D721Med (cell line): ENCODE data around the gene AMN.

Source experiments
- DNase-seq: peaks from one replicate; pipeline ENCODE4 v3.0.0; 2011; ENCODE audit warnings: low spot score; ENCODE audit not compliant: insufficient read length
- FAIRE-seq: peaks from 2 replicates; lab custom pipeline; 2011; peaks lifted over from hg19 to GRCh38; lab: Jason Lieb, UNC
- TF ChIP-seq, protein P1 (sequence below): IDR thresholded peaks from 2 replicates; pipeline ENCODE4 v1.5.1; 2012; ENCODE audit warnings: mild to moderate bottlenecking, control low read depth; ENCODE audit not compliant: insufficient read depth; ENCODE audit errors: missing control alignments

AMN gene

DNA sequence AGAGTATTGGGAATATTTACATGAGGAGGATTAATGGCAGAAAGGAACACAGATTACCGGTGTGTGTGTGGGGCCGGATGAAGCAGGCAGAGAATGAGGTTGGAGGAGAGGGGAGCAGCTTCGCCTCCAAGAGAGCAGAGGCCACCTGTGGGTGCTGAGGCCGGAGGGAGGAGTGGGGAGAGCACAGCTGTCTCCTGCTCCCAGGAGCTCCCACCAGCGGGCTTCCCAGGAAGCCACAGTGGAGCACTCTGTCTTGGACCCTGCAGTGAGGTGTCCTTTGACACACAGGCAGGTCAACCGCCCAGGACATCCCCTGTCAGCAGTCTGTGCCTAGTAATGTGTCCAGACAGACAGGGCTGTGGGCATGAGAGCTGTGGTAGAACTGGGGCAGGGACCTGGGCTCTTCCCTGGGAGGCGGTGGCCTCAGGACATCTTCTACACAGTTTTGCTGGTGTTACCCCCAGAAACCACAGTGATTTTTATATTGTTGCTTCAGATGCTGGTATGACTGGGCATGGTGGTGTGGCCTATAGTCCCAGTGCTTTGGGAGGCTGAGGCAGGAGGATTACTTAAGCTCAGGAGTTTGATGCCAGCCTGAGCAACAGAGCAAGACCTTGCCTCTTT is 18.5 kb upstream of the AMN start:
- FAIRE-seq (no peak), DNase-seq (no peak)
- TF ChIP-seq, protein P1, sequence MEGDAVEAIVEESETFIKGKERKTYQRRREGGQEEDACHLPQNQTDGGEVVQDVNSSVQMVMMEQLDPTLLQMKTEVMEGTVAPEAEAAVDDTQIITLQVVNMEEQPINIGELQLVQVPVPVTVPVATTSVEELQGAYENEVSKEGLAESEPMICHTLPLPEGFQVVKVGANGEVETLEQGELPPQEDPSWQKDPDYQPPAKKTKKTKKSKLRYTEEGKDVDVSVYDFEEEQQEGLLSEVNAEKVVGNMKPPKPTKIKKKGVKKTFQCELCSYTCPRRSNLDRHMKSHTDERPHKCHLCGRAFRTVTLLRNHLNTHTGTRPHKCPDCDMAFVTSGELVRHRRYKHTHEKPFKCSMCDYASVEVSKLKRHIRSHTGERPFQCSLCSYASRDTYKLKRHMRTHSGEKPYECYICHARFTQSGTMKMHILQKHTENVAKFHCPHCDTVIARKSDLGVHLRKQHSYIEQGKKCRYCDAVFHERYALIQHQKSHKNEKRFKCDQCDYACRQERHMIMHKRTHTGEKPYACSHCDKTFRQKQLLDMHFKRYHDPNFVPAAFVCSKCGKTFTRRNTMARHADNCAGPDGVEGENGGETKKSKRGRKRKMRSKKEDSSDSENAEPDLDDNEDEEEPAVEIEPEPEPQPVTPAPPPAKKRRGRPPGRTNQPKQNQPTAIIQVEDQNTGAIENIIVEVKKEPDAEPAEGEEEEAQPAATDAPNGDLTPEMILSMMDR, result no peak

DNA sequence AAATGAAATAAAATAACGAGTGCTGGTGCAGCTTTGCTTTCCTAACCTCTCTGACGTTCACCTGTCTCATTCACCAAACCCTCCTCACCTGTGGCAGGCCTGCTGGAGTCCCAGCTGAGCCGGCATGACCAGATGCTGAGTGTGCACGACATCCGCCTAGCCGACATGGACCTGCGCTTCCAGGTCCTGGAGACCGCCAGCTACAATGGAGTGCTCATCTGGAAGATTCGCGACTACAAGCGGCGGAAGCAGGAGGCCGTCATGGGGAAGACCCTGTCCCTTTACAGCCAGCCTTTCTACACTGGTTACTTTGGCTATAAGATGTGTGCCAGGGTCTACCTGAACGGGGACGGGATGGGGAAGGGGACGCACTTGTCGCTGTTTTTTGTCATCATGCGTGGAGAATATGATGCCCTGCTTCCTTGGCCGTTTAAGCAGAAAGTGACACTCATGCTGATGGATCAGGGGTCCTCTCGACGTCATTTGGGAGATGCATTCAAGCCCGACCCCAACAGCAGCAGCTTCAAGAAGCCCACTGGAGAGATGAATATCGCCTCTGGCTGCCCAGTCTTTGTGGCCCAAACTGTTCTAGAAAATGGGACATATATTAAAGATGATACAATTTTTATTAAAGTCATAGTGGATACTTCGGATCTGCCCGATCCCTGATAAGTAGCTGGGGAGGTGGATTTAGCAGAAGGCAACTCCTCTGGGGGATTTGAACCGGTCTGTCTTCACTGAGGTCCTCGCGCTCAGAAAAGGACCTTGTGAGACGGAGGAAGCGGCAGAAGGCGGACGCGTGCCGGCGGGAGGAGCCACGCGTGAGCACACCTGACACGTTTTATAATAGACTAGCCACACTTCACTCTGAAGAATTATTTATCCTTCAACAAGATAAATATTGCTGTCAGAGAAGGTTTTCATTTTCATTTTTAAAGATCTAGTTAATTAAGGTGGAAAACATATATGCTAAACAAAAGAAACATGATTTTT is 17.1 kb upstream of the AMN start:
- TF ChIP-seq, protein P1, result no peak
- FAIRE-seq (no peak), DNase-seq (no peak)

DNA sequence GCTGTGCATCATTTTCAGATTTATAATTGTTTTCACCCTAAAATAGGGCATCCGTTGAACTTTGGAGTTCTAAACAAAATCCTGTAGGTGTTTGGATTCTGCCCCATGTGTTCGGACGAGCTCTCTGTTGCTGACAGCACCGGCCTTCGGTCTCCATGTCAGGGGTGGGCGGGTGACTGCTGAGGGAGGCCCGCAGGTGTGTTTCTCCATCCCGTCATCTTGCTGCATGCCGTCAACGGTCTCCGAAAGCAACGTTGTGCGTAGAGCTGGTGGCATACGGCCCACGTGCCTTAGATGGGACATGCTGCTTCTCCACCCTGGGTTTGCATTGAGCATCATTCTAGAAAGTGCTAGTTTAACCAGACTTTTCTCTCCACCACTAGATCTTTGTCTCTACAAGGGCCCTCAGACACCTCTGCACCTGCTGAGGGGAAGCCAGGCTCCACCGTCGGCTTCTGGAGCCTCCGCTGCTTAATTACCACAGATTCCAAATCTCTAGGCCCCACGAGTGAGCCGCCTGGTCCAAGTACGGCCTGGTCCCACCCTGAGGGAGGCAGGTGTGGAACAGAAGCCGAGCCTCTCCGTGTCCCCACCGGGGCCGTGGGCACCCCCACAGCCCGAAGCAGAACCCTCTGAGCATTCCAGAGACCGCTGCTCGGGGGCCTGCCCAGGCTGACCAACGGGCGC is 15.7 kb upstream of the AMN start:
- no peak for FAIRE-seq
- TF ChIP-seq, protein P1, result no peak
- no peak for DNase-seq

DNA sequence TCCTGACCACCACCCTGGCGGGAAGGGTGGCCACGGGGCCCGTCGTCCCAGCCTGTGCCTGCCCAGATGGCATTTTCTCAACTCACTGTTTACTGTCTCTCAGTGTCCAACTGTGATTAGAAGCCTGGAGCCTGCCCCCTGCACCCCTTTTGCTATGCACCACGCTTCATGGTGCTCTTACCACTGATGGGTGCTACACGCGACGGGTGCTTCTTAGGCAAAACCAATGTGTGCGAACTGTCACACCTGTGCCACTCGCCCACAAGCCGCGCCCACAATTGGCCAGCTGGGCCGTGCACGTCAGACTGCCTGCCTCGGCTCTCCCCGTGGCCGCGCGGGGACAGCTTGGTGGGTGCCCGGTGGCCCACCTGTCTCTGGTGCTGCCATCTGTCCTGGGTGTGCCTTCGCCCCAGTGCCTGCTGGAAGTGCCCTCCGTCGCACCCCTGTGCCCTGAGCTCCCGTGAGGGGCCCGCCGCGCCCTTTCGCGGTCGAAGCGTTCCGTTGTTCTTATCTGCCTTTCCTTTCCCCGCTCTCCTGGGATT is 15.1 kb upstream of the AMN start:
- FAIRE-seq (no peak), DNase-seq (no peak)
- TF ChIP-seq, protein P1, result no peak

DNA sequence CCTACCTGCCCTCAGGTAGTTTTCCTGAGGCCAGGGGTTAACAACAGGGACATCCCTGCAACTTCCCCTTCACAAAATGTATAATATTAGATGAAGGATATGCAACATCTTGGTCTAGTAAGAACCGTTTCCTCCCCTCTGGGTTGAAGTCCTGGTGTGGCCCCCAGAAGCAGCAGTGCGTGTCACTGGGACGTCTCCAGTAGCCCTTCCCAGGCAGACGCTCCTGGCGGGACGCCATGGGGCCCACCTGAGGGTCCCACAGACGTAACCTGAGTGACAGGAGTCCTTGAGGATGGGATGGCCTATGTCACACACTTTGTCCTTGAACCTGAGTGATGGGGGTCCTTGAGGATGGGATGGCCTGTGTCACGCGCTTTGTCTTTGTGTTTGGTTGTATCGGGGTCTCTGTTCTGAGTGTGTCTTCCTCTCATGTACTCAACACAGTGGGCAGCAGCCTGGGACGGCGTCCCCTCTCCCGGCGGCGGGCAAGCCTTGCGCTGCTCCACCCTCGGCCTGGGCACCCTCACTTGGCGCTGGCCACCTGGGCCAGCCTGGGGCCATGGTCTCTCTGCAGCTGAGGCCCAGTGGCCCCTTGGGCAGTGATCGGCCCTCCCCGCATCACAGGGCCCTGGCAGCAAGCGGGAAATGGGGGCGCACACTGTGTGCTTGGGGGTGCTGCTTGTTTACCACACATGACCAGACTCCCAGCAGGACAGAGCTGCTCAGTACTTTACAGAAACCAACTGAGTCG is 14.3 kb upstream of the AMN start:
- no peak for DNase-seq
- TF ChIP-seq, protein P1, result no peak
- FAIRE-seq, result no peak

DNA sequence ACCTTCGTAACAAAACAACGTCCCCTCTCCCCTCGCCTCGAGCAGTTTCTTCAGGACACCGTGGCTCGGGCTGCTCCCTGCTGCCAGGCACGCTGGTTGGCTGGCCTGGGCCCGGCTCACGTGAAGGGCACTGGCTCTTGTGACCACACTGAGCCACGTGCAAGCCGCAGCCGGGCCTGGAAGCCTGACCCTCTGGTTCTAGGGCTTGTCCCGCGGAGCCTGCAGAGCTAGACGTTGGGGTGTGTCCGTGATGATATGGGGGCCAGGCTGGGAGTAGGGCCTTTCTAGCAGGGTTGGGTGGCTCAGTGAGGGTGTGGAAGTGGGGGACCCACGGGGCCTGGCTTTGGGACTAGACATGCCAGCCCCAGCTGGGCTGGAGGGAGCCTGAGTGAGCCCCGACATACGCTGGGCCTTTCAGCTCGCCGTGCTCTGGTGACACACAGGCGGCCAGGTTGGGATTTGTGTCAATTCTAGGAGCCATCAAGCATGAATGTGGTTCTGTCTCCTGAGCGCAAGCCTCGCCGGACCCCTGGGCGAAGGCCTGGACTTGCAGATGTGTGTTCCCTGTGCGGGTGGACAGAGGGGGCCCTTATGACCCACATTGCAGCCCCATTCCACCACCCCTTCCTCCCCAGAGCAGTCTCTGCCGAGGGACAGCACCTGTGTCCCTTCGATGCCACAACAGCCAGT is 13.6 kb upstream of the AMN start:
- no peak for DNase-seq
- FAIRE-seq, result no peak
- TF ChIP-seq, protein P1, result no peak
